Middle frontal gyrus (tissue), 1 donor: ENCODE measurements around the gene IP6K3.

Source experiments
- DNase-seq: peaks from one replicate; pipeline ENCODE4 v3.0.0-alpha.2; 2015; ENCODE audit warnings: low spot score; ENCODE audit errors: extremely low spot score

The IP6K3 gene

GRCh38 chr6:33678932-33679490 is 67.7 kb downstream of the IP6K3 start:
- DNase-seq, result no peak

- no peak for DNase-seq
These were observed 68.3 kb downstream of the IP6K3 start for GRCh38 chr6:33678233-33678931.

GRCh38 chr6:33677689-33678088 is 69.0 kb downstream of the IP6K3 start:
- no peak for DNase-seq

GRCh38 chr6:33677143-33677660 is 69.5 kb downstream of the IP6K3 start:
- no peak for DNase-seq

GRCh38 chr6:33676416-33677142 is 70.1 kb downstream of the IP6K3 start:
- no peak for DNase-seq

GRCh38 chr6:33675968-33676367 is 70.7 kb downstream of the IP6K3 start:
- DNase-seq, result no peak

GRCh38 chr6:33673851-33674250 is 72.9 kb downstream of the IP6K3 start:
- no peak for DNase-seq

GRCh38 chr6:33672808-33673207 is 73.9 kb downstream of the IP6K3 start:
- DNase-seq, result no peak

- no peak for DNase-seq
These were observed 75.0 kb downstream of the IP6K3 start for GRCh38 chr6:33671744-33672072.
